HG02678 (cell line): ENCODE results near the gene NFRKB.
"Not testable (repeated sequence)": the region's sequence is repeated elsewhere in the genome, so short reads cannot be mapped to it uniquely, and the experiment has no call there.

ENCODE experiments used
- ATAC-seq: cut with Tn5 transposase; IDR thresholded peaks from one replicate; pipeline ENCODE4 v1.9.1; 2021; ENCODE audit warnings: mild to moderate bottlenecking, moderate library complexity; ENCODE audit not compliant: unreplicated experiment

NFRKB gene

GRCh38 chr11:129894278-129895125 is 876 bp downstream of the NFRKB start:
- peak; percentile 15 for ATAC-seq

DNA sequence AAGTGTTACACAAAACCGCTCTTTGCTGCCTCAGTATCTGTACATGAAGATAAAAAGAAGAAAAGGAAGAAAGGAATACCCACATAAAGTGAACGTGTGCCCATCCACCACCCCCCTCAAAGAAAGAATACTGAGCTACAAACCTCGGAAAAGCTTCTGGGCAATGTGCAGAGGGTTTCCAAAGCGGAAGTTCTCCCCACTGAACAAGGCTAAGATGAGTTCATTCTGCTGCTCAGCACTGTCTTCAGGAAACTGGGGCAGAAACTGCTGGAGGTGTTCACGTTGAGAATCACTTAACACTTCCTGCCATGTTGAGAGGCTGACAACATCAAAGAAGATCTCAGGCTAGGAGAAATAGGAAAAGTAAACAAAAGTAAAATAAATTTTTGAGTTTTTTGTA is 6.9 kb downstream of the NFRKB start:
- no peak for ATAC-seq

GRCh38 chr11:129885381-129885780 is 10.0 kb downstream of the NFRKB start:
- no peak for ATAC-seq

DNA sequence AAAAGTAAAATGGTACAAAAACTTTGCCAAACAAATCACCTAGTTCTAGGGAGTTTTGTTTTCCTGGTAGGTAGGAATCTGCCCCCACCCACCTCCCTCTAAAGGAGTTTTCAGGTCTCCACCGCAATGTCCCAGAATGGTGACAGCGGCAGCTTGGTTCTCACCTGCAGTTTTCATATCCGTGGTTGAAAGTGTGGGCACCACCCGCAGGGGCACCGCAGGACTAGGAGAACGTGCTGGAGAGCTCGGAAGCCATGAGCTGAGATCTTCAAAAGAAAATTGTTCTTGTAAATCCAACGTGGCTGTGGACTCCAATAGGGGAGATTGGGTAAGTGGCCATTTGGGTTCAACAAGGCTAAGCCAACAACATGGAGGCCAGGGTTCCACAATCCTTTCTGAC is 10.8 kb downstream of the NFRKB start:
- no peak for ATAC-seq

DNA sequence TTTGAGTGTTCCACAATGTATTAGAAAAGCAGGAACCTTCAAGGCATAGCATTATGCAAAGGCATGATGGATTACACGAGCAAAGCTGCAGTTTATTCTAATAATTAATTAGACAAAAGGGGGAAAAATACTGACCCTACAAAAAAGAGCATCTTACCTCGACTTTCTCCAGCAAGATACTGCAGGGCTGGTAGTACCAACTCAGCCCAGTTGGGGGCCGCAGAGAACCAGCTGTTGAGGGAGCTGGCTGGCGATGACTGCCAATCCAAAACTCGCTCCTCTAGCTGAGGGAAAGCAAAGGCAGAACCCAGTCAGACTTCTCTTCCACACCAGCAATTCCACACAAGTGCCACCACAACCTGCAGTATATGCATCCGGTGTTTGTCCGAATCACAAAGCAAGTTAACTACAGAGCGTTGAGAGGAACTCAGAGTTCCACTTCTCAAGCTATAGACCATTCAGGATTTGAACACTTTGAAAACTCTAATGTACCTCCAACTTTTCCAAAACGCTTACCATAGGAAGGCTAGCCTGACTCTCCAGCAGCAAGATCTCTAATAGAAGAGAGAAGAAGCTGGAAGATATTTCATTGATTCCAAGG is 13.7 kb downstream of the NFRKB start:
- ATAC-seq, result no peak

GRCh38 chr11:129880311-129880710 is 15.1 kb downstream of the NFRKB start:
- no peak for ATAC-seq

DNA sequence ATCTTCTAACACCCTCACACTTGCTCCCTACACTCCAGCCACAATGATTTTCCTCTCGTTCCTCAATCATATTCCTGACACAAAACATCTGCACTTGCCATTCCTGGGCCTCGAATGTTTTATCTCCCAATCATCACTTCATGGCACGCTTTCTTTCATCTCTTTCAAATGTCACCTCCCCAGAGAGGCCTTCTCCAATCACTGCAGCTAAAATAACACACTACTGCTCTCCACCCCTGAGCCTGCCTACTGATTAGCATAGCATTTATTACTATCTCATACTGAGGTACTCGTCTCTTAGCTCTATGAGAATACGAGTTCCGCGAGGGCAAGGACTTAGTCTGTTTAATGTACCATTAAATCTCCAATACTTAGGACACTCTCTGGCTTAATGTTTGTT is 23.5 kb downstream of the NFRKB start:
- ATAC-seq, result no peak

DNA sequence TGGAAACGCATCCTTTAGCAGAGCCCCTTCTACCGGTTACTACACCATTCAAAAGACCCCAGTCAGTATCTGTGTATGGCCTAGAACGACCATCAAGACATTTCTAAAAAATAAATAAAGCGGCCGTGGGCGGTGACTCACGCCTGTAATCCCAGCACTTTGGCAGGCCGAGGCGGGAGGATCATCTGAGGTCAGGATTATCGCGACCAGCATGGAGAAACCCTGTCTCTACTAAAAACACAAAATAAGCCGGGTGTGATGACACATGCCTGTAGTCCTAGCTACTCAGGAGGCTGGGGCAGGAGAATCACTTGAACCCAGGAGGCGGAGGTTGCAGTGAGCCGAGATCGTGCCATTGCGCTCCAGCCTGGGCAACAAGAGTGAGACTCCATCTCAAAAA is 26.8 kb downstream of the NFRKB start:
- ATAC-seq, result not testable (repeated sequence)

DNA sequence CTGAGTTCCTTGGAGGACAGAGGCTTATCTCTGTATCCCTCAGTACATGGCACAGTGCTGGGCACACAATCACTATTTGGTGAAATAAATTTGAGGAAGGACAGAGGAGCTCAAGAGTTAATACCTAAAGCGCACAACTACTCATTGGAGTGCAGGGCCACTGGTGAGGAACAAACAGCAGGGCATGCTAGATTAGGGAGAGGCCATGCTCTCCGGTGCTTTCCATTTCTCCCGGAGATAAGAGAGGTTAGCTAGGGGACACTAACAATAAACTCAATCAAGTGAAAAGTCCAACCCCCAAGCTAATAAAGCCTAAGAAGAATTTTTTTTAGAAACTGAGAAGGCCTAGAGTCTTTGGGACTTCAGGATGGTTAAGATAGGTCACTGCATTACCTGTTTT is 29.1 kb downstream of the NFRKB start:
- no peak for ATAC-seq

GRCh38 chr11:129865701-129866100 is 29.7 kb downstream of the NFRKB start:
- ATAC-seq, result no peak

DNA sequence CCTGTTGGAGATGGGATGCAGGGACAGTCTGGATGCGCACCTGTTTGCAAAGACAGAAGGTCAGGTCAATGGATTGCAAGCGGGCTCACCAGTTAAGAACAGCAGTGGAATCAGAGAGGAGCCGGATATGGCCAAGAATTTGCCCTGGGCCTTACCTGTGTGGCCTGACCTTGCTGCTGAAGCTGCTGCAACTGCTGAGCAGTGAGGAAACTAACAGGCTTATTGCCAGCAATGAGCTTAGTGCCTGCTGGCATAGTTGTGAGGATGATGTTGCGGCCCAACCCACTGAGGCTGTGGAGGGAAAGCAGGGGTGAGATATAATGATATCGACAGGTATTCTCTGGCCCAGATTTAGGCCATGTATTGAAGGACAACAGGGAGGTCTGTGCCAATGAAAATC is 30.6 kb downstream of the NFRKB start:
- ATAC-seq, result no peak

GRCh38 chr11:129861702-129862522 is 33.5 kb downstream of the NFRKB start:
- ATAC-seq, result no peak

- ATAC-seq, result no peak
Observed at GRCh38 chr11:129856036-129856435, 39.3 kb downstream of the NFRKB start.

DNA sequence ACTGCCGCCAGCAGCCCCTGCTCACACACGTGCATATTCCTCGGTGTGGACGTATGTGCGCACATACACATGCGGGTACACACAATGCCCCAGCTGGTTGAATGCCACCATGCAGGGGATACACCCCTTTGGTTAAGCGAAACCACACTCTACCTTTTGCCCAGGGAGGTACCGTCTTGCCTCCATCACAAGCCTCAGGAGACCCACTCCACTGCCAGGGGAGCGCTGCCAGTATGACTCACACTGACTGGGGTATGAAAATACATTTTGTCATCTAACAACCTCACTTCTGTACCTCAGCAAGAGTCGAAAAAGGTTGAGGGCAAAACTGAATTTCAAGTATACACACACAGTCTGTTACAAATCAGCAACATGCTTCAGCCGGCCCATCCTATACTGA is 40.3 kb downstream of the NFRKB start:
- no peak for ATAC-seq

DNA sequence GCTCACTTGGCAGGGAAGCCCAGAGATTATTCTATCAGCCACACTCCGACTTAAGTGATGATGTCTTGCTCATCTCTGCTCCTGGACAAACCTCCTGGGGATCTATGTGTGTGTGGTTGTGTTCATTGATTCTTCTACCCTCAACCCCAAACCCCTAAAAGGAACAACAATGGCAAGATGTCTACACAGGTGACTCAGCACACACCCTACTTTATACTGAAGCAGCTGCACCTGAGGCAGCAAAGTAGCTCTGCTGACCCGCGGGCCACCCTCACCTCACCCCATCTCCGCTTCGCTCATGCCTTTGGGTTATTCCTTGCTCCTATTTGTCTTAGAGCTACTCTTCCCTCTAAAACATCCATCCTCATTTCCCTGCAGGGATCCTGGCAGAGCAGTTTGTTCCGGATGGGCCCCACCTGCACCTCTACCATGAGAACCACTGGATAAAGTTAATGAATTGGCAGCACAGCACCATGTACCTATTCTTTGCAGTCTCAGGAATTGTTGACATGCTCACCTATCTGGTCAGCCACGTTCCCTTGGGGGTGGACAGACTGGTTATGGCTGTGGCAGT is 41.1 kb downstream of the NFRKB start:
- ATAC-seq, result no peak

GRCh38 chr11:129853518-129854231 is 41.7 kb downstream of the NFRKB start:
- ATAC-seq, result no peak

DNA sequence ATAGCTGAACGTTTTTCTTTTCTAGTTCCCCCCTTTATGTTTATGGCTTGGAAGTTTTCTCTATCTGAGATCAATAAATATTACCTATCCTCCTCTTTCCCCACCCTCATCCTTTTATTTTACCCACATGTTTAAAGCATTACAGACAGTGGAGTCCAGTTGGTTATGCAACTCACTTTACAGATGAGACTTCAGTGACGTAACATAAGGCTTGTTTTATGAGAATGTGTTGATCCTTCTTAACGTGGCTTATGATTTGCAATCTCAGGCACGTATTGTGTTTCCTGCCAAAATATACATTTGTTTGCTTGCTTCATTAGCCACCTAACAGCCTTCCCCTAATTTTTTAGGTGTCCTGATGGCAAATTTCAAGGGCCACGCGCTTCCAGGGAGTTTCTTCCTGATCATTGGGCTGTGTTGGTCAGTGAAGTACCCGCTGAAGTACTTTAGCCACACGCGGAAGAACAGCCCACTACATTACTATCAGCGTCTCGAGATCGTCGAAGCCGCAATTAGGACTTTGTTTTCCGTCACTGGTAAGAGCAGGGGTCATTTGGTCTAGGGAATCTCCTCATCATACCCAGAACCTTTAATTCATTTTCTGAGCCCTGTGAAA is 43.1 kb downstream of the NFRKB start:
- ATAC-seq, result no peak

- no peak for ATAC-seq
Observed at GRCh38 chr11:129849447-129850130, 45.8 kb downstream of the NFRKB start.

DNA sequence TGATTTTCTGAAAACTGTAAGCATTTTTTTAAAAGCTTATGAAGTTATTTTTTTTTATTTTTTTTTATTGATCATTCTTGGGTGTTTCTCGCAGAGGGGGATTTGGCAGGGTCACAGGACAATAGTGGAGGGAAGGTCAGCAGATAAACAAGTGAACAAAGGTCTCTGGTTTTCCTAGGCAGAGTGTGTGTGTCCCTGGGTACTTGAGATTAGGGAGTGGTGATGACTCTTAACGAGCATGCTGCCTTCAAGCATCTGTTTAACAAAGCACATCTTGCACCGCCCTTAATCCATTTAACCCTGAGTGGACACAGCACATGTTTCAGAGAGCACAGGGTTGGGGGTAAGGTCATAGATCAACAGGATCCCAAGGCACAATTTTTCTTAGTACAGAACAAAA is 48.0 kb downstream of the NFRKB start:
- ATAC-seq, result not testable (repeated sequence)
